Hepatocyte (in vitro differentiated cells): ENCODE measurements around the gene GTPBP1. TPM values are rescaled to one million over a fixed set of nuclear protein-coding genes. Genes with fewer than 3 reads are reported as not detected.

Experiments
- DNase-seq: peaks from one replicate; pipeline ENCODE4 v3.0.0-alpha.2; 2016; ENCODE audit warnings: low spot score
- H2AFZ ChIP-seq: fragments of 200-600 bp; sonication (generic); 2 replicates; pipeline ENCODE4 v1.6.0; 2016; ENCODE audit warnings: antibody characterized with exemption, mild to moderate bottlenecking
- H3K27ac ChIP-seq: fragments of 200-600 bp; sonication (generic); 2 replicates; pipeline ENCODE4 v1.5.1; 2016; ENCODE audit warnings: mild to moderate bottlenecking
- H3K27me3 ChIP-seq: fragments of 200-600 bp; sonication (generic); 2 replicates; pipeline ENCODE4 v1.6.1; 2016
- H3K36me3 ChIP-seq: fragments of 200-600 bp; sonication (generic); replicated peaks from 2 replicates; pipeline ENCODE4 v1.5.1; 2016; ENCODE audit warnings: low read depth; ENCODE audit not compliant: insufficient read depth
- H3K4me1 ChIP-seq: fragments of 200-600 bp; sonication (generic); 2 replicates; pipeline ENCODE4 v1.5.1; 2016; ENCODE audit warnings: mild to moderate bottlenecking, moderate library complexity; ENCODE audit not compliant: insufficient read depth
- H3K4me2 ChIP-seq: fragments of 200-600 bp; sonication (generic); 2 replicates; pipeline ENCODE4 v1.6.0; 2016
- H3K4me3 ChIP-seq: fragments of 200-600 bp; sonication (generic); 2 replicates; pipeline ENCODE4 v1.5.1; 2016; ENCODE audit warnings: mild to moderate bottlenecking
- H3K79me2 ChIP-seq: fragments of 200-600 bp; sonication (generic); 2 replicates; pipeline ENCODE4 v1.6.0; 2017; ENCODE audit warnings: mild to moderate bottlenecking
- H3K9me2 ChIP-seq: fragments of 200-600 bp; sonication (generic); replicated peaks from 2 replicates; pipeline ENCODE4 v1.6.0; 2017; ENCODE audit warnings: mild to moderate bottlenecking; ENCODE audit not compliant: insufficient read depth
- H3K9me3 ChIP-seq: fragments of 200-600 bp; sonication (generic); 2 replicates; pipeline ENCODE4 v1.5.1; 2016; ENCODE audit warnings: low read depth, mild to moderate bottlenecking
- H4K20me1 ChIP-seq: fragments of 200-600 bp; sonication (generic); 2 replicates; pipeline ENCODE4 v1.6.0; 2016; ENCODE audit warnings: mild to moderate bottlenecking; ENCODE audit not compliant: insufficient read depth, poor library complexity, severe bottlenecking
- CTCF ChIP-seq: fragments of 200-600 bp; sonication (generic); IDR thresholded peaks from 2 replicates; pipeline ENCODE4 v1.5.1; 2016; ENCODE audit warnings: antibody characterized with exemption, mild to moderate bottlenecking; ENCODE audit not compliant: poor library complexity
- EZH2 ChIP-seq: fragments of 200-600 bp; sonication (generic); IDR thresholded peaks from 2 replicates; pipeline ENCODE4 v1.6.1; 2016; ENCODE audit warnings: antibody characterized with exemption, mild to moderate bottlenecking, borderline replicate concordance
- EZH2phosphoT487 ChIP-seq: fragments of 200-600 bp; sonication (generic); IDR thresholded peaks from one replicate; pipeline ENCODE4 v1.6.1; 2018; ENCODE audit warnings: antibody characterized with exemption, mild to moderate bottlenecking, low read depth, moderate library complexity; ENCODE audit not compliant: unreplicated experiment, severe bottlenecking
- WGBS: methylation state at CpG from one replicate; pipeline ENCODE4 v1.1.6; 2016; ENCODE audit warnings: low lambda C conversion rate; ENCODE audit errors: missing lambda C conversion rate; 5-methylcytosine and 5-hydroxymethylcytosine counted together
- polyA plus RNA-seq: library from polyadenylated mRNA; unstranded; fragments of >200 nt; fragmentation: Nextera tagmentation; extraction: Ambion mirVana; gene quantifications from 2 replicates; pipeline ENCODE4 v1.2.1, GENCODE V29; 2016
- total RNA-seq: library from RNA; depleted of rRNA; stranded (reverse); fragments of >200 nt; gene quantifications from 2 replicates; pipeline ENCODE4 v1.2.3, GENCODE V29; 2014

Gene GTPBP1
- total and polyA plus RNA-seq, 2 experiments from 2014 or later: 28.6 to 36.8 TPM

DNA sequence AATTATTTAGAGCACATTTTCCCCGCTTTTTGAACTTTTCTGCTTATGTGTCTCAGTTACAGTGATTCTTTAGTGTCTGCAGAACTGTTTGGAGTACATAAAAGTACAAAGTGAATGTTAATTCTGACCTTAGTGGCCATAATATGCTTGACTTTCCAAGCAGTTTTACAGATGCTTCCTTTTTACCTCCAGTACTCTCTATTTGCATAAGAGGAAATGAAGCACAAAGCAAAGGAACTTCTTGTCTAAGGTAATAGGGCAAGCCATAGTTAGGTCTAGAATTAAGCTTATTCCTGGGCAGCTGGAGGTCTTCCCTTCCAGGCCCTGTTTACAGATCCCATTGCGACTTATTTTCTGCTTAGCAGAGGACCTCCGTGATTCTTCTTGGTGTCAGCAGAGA lies 3.6 kb downstream of the GTPBP1 start:
- no peak overlapping the region for H2AFZ ChIP-seq
- 88% methylated on average over 3 of the region's 3 CpGs for WGBS
- no peaks in the 10 kb centered on the region for H3K9me2 ChIP-seq
- H3K27me3 ChIP-seq: no peaks in the 10 kb centered on the region
- H3K4me2 ChIP-seq: no peak overlapping the region
- TF ChIP-seq EZH2phosphoT487 (no peak), EZH2 (no peak), CTCF (no peak)
- H4K20me1 ChIP-seq: peaks cover 76% of the 10 kb centered on the region
- H3K4me3 ChIP-seq: no peak overlapping the region
- no peak for DNase-seq
- H3K36me3 ChIP-seq: no peaks in the 10 kb centered on the region
- peaks cover 80% of the 10 kb centered on the region for H3K79me2 ChIP-seq
- peaks cover 18% of the 10 kb centered on the region for H3K4me1 ChIP-seq
- H3K27ac ChIP-seq: no peak overlapping the region
- no peaks in the 10 kb centered on the region for H3K9me3 ChIP-seq

DNA sequence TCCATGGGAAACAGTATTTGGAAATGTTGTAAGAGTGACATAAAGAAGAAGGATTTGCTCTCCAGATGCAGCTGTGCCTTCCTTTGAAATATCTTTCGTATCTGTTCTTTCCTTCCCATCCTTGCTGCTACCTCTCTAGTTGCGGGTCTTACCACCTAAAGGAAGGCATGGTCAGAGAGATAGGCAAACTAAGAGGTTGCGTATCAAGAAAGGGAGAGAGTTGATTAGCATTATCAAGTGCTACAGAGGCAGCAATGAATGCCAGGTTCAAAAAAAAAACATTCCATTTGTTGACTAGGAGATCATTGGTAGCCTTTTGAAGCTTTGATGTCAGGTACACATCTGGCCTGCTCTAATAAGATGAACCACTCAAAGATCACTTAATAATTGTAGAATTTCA lies 4.6 kb downstream of the GTPBP1 start:
- TF ChIP-seq CTCF (no peak), EZH2phosphoT487 (no peak), EZH2 (no peak)
- DNase-seq: no peak
- H3K4me1 ChIP-seq: peaks cover 12% of the 10 kb centered on the region
- no peak overlapping the region for H2AFZ ChIP-seq
- no peak overlapping the region for H3K4me3 ChIP-seq
- H3K4me2 ChIP-seq: no peak overlapping the region
- 93% methylated on average over 3 of the region's 3 CpGs for WGBS
- H3K79me2 ChIP-seq: peaks cover 91% of the 10 kb centered on the region
- H3K27me3 ChIP-seq: no peaks in the 10 kb centered on the region
- H3K9me3 ChIP-seq: no peaks in the 10 kb centered on the region
- no peaks in the 10 kb centered on the region for H3K9me2 ChIP-seq
- H4K20me1 ChIP-seq: peaks cover 86% of the 10 kb centered on the region
- H3K27ac ChIP-seq: no peak overlapping the region
- H3K36me3 ChIP-seq: no peaks in the 10 kb centered on the region

DNA sequence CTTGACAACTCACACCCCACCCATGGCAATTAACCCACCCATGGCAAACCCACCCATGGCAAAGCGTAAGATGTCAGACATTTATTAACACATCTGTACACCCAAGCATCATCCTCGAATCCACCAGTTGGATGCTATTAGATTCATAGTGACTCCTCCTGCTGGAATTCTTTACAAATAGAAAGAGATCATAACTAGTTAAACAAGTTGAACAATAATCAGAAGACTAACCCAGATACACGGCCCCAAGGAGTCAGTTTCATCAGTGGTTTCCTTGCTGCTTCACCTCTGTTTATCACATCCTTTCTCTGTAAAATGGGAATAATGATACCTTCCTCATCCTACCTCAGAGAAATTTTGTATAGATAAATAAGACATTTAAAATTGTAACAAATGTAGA lies 5.1 kb downstream of the GTPBP1 start:
- no peaks in the 10 kb centered on the region for H3K9me3 ChIP-seq
- no peak overlapping the region for H3K27ac ChIP-seq
- no peak overlapping the region for H3K4me2 ChIP-seq
- 90% methylated on average over 3 of the region's 3 CpGs for WGBS
- peaks cover 90% of the 10 kb centered on the region for H4K20me1 ChIP-seq
- DNase-seq: no peak
- H3K36me3 ChIP-seq: no peaks in the 10 kb centered on the region
- no peak overlapping the region for H3K4me3 ChIP-seq
- no peaks in the 10 kb centered on the region for H3K9me2 ChIP-seq
- TF ChIP-seq EZH2: no peak
- no peak for TF ChIP-seq CTCF
- TF ChIP-seq EZH2phosphoT487: no peak
- H3K79me2 ChIP-seq: peaks cover 96% of the 10 kb centered on the region
- H3K4me1 ChIP-seq: peaks cover 12% of the 10 kb centered on the region
- H2AFZ ChIP-seq: no peak overlapping the region
- H3K27me3 ChIP-seq: no peaks in the 10 kb centered on the region
